ENCODE measurements around the gene ACVR1. TPM values are rescaled to one million over a fixed set of nuclear protein-coding genes. Genes with fewer than 3 reads are reported as not detected.

Gene ACVR1
- total RNA-seq, 2 experiments from 2014 or later, result 8.3 to 10.1 TPM

GRCh38 chr2:157809212-157809611 lies 66.9 kb downstream of the ACVR1 start:
- Mint-ChIP-seq H3K27me3 (no peaks in the 10 kb centered on the region), H3K27ac (no peak overlapping the region), H3K4me1 (ENCODE audit: low read depth) (peaks cover 13% of the 10 kb centered on the region), H3K36me3 (ENCODE audit: low read depth) (peaks cover 18% of the 10 kb centered on the region), H3K9me3 (no peaks in the 10 kb centered on the region), H3K4me3 (no peak overlapping the region)
- ChIA-PET CTCF (no interaction called here), POLR2A (interaction anchor here (0.9 kb wide), 1 partner anchor 24 kb away, joined by 5 read pairs; no protein-coding TSS in a partner anchor)
- intact Hi-C loops (cut with micrococcal nuclease), result no loop called here
- no peak for TF ChIP-seq CTCF (IDR thresholded peaks at IDR 0.05)
- ATAC-seq (no peak), DNase-seq (no peak)

GRCh38 chr2:157808421-157808820 lies 67.7 kb downstream of the ACVR1 start:
- no peak overlapping the region for H3K27ac Mint-ChIP-seq
- ATAC-seq (no peak), DNase-seq (no peak)
- H3K4me3 Mint-ChIP-seq, result no peak overlapping the region
- no peak for TF ChIP-seq CTCF (IDR thresholded peaks at IDR 0.05)
- H3K4me1 Mint-ChIP-seq (ENCODE audit: low read depth), result peaks cover 13% of the 10 kb centered on the region
- no peaks in the 10 kb centered on the region for H3K9me3 Mint-ChIP-seq
- no peaks in the 10 kb centered on the region for H3K27me3 Mint-ChIP-seq
- H3K36me3 Mint-ChIP-seq (ENCODE audit: low read depth), result peaks cover 15% of the 10 kb centered on the region
- CTCF ChIA-PET, result no interaction called here
- intact Hi-C loops (cut with micrococcal nuclease), result no loop called here
- POLR2A ChIA-PET, result no interaction called here

GRCh38 chr2:157806426-157807077 lies 69.6 kb downstream of the ACVR1 start:
- Mint-ChIP-seq H3K4me1 (ENCODE audit: low read depth) (peaks cover 11% of the 10 kb centered on the region), H3K9me3 (no peaks in the 10 kb centered on the region), H3K36me3 (ENCODE audit: low read depth) (peaks cover 12% of the 10 kb centered on the region), H3K27ac (no peak overlapping the region), H3K27me3 (no peaks in the 10 kb centered on the region), H3K4me3 (no peak overlapping the region)
- ATAC-seq (no peak), DNase-seq (no peak)
- POLR2A ChIA-PET, result interaction anchor here (0.7 kb wide), 1 partner anchor 141 kb away, joined by 4 read pairs; no protein-coding TSS in a partner anchor
- TF ChIP-seq CTCF (IDR thresholded peaks at IDR 0.05), result no peak
- intact Hi-C loops (cut with micrococcal nuclease), result no loop called here
- CTCF ChIA-PET, result interaction anchor here (0.7 to 1.0 kb wide), 2 partner anchors 12 to 14 kb away, joined by 4 read pairs; no protein-coding TSS in a partner anchor

- no peak for TF ChIP-seq CTCF (IDR thresholded peaks at IDR 0.05)
- intact Hi-C loops (cut with micrococcal nuclease), result no loop called here
- ATAC-seq (no peak), DNase-seq (no peak)
- Mint-ChIP-seq H3K9me3 (no peaks in the 10 kb centered on the region), H3K27ac (no peak overlapping the region), H3K4me3 (no peak overlapping the region), H3K36me3 (ENCODE audit: low read depth) (peaks cover 11% of the 10 kb centered on the region), H3K27me3 (no peaks in the 10 kb centered on the region), H3K4me1 (ENCODE audit: low read depth) (peaks cover 6% of the 10 kb centered on the region)
- ChIA-PET POLR2A (no interaction called here), CTCF (no interaction called here)
These were observed 70.6 kb downstream of the ACVR1 start for GRCh38 chr2:157805519-157805918.

GRCh38 chr2:157804355-157804754 lies 71.8 kb downstream of the ACVR1 start:
- ChIA-PET POLR2A (no interaction called here), CTCF (no interaction called here)
- no peak for ATAC-seq

More at GRCh38 chr2:157804355-157804754, 71.8 kb downstream of the ACVR1 start:
- Mint-ChIP-seq H3K4me1 (ENCODE audit: low read depth) (peaks cover 6% of the 10 kb centered on the region), H3K27ac (no peak overlapping the region), H3K27me3 (no peaks in the 10 kb centered on the region), H3K4me3 (no peak overlapping the region), H3K9me3 (no peaks in the 10 kb centered on the region), H3K36me3 (ENCODE audit: low read depth) (peaks cover 12% of the 10 kb centered on the region)
- no peak for DNase-seq
- TF ChIP-seq CTCF (IDR thresholded peaks at IDR 0.05), result no peak
- intact Hi-C loops (cut with micrococcal nuclease), result no loop called here
